Measurements from ENCODE around the gene TAF4.

Gene TAF4

GRCh38 chr20:62018437-62019143, 47.1 kb downstream of the TAF4 start:
- no peak for DNase-seq

- no peak for DNase-seq
These were observed 50.0 kb downstream of the TAF4 start for GRCh38 chr20:62015540-62016288.

- DNase-seq, result no peak
These were observed 50.7 kb downstream of the TAF4 start for GRCh38 chr20:62014889-62015537.

GRCh38 chr20:62014488-62014775, 51.2 kb downstream of the TAF4 start:
- no peak for DNase-seq

GRCh38 chr20:62012631-62013030, 53.0 kb downstream of the TAF4 start:
- DNase-seq, result no peak

GRCh38 chr20:62011938-62012534, 53.6 kb downstream of the TAF4 start:
- no peak for DNase-seq

GRCh38 chr20:62011403-62011790, 54.3 kb downstream of the TAF4 start:
- DNase-seq, result no peak

GRCh38 chr20:62010551-62011402, 54.9 kb downstream of the TAF4 start:
- DNase-seq, result no peak

GRCh38 chr20:62009869-62010445, 55.7 kb downstream of the TAF4 start:
- DNase-seq, result no peak

GRCh38 chr20:62009322-62009721, 56.4 kb downstream of the TAF4 start:
- DNase-seq, result no peak

GRCh38 chr20:62008643-62009183, 57.0 kb downstream of the TAF4 start:
- DNase-seq, result no peak

- no peak for DNase-seq
These were observed 58.5 kb downstream of the TAF4 start for GRCh38 chr20:62007127-62007647.

- no peak for DNase-seq
These were observed 59.2 kb downstream of the TAF4 start for GRCh38 chr20:62006482-62006881.

GRCh38 chr20:62004614-62005013, 61.1 kb downstream of the TAF4 start:
- no peak for DNase-seq

- DNase-seq, result no peak
These were observed 61.9 kb downstream of the TAF4 start for GRCh38 chr20:62003567-62004405.

GRCh38 chr20:62002882-62003480, 62.7 kb downstream of the TAF4 start:
- DNase-seq, result no peak

GRCh38 chr20:62001178-62001715, 64.4 kb downstream of the TAF4 start:
- DNase-seq, result no peak

- no peak for DNase-seq
These were observed 67.1 kb downstream of the TAF4 start for GRCh38 chr20:61998343-61999121.

GRCh38 chr20:61997891-61998290, 67.8 kb downstream of the TAF4 start:
- DNase-seq, result no peak
